T-cell (primary cell): ENCODE results near the gene RAPGEF4. TPM values are rescaled to one million over a fixed set of nuclear protein-coding genes. Genes with fewer than 3 reads are reported as not detected.

Experiments
- ATAC-seq, 4 experiments: fragments of 200-7000 bp in 3 of 4; fragments of 150-1000 bp in 1 of 4; cut with Tn5 transposase; replicated peaks in 1 of 4; 1 replicate in 3 of 4; 2 replicates in 1 of 4; pipeline ENCODE4 v1.10.0; 2021; ENCODE audit warnings: moderate library complexity in 3 of 4, mild to moderate bottlenecking in 2 of 4, moderate number of reproducible peaks in 1 of 4
- CTCF ChIA-PET, 2 donors: fragments of 300-600 bp; sonication (Branson Sonifier 250); formaldehyde crosslinking; loops; one replicate each; lab custom pipeline; 2022; ENCODE audit warnings: antibody characterized with exemption in 2 of 2; lab: Charles Lee
- POLR2A ChIA-PET, 2 donors: fragments of 300-600 bp; sonication (Branson Sonifier 250); formaldehyde crosslinking; loops; one replicate each; lab custom pipeline; 2022; ENCODE audit warnings: antibody characterized with exemption in 2 of 2; lab: Charles Lee
- DNase-seq, 35 experiments: peaks; one replicate each; pipeline versions ENCODE4 v3.0.0 to v3.0.0-alpha.2; 2013 to 2023
- H3K27ac ChIP-seq: one replicate; pipeline ENCODE4 v1.5.1; 2013; ENCODE audit warnings: low read length
- H3K27me3 ChIP-seq, 2 experiments: replicated peaks in 1 of 2; 1 replicate in 1 of 2; 2 replicates in 1 of 2; pipeline versions ENCODE4 v1.6.1 to v1.7.0; 2013; ENCODE audit warnings: low read length in 1 of 2, mixed read lengths in 1 of 2; ENCODE audit not compliant: control insufficient read depth in 2 of 2, insufficient read depth in 2 of 2; ENCODE audit errors: extremely low read depth in 1 of 2
- H3K36me3 ChIP-seq, 2 donors: 1 replicate in 1 of 2; 2 replicates in 1 of 2; pipeline versions ENCODE4 v1.6.1 to v1.7.0; 2013; ENCODE audit warnings: low read length in 1 of 2; ENCODE audit not compliant: control insufficient read depth in 2 of 2, insufficient read depth in 1 of 2; ENCODE audit errors: extremely low read depth in 1 of 2
- H3K4me1 ChIP-seq, 2 experiments: 1 replicate in 1 of 2; 2 replicates in 1 of 2; pipeline versions ENCODE4 v1.6.1 to v1.7.0; 2013; ENCODE audit warnings: low read length in 2 of 2, mixed read lengths in 1 of 2; ENCODE audit not compliant: insufficient read depth in 2 of 2, control insufficient read depth in 1 of 2; ENCODE audit errors: extremely low read depth in 1 of 2
- H3K4me3 ChIP-seq, 2 donors: 1 replicate in 1 of 2; 2 replicates in 1 of 2; pipeline versions ENCODE4 v1.5.1 to v1.7.0; 2013; ENCODE audit warnings: mild to moderate bottlenecking in 2 of 2, low read length in 1 of 2, moderate library complexity in 1 of 2; ENCODE audit not compliant: control insufficient read depth in 1 of 2; ENCODE audit errors: extremely low read depth in 1 of 2
- H3K9me3 ChIP-seq: 2 replicates; pipeline ENCODE4 v1.7.0; 2013
- H3K27ac Mint-ChIP-seq, 2 donors: one replicate each; pipeline ENCODE4 v1.8.0; 2020 to 2021; ENCODE audit warnings: mild to moderate bottlenecking in 2 of 2, mixed read lengths in 2 of 2
- H3K27me3 Mint-ChIP-seq, 2 donors: one replicate each; pipeline ENCODE4 v1.8.0; 2021 to 2022; ENCODE audit warnings: mixed read lengths in 2 of 2
- H3K36me3 Mint-ChIP-seq: one replicate; pipeline ENCODE4 v1.8.0; 2021; ENCODE audit warnings: mixed read lengths
- H3K4me1 Mint-ChIP-seq, 3 donors: one replicate each; pipeline ENCODE4 v1.8.0; 2020 to 2022; ENCODE audit warnings: mixed read lengths in 3 of 3, mild to moderate bottlenecking in 1 of 3
- H3K4me3 Mint-ChIP-seq, 3 donors: one replicate each; pipeline ENCODE4 v1.8.0; 2020 to 2022; ENCODE audit warnings: mild to moderate bottlenecking in 3 of 3, mixed read lengths in 3 of 3, moderate library complexity in 3 of 3
- H3K9me3 Mint-ChIP-seq, 3 donors: one replicate each; pipeline ENCODE4 v1.8.0; 2020 to 2022; ENCODE audit warnings: mixed read lengths in 3 of 3
- WGBS: methylation state at CpG from one replicate; pipeline ENCODE4 v1.1.5; 2013; ENCODE audit warnings: missing lambda C conversion rate; ENCODE audit not compliant: insufficient coverage; 5-methylcytosine and 5-hydroxymethylcytosine counted together
- total RNA-seq, 35 experiments: library from RNA in 6 of 35; stranded (reverse) in 6 of 35; fragments of 120-200 nt in 1 of 35; gene quantifications; one replicate each; pipeline versions ENCODE4 v1.2.1 to v1.2.4 and lab custom pipeline; 2013 to 2026

RAPGEF4 gene
- total RNA-seq, 5 donors from 2014 or later (not counting 1 experiment from before 2014, with no cell fraction given): 0.18 to 2.5 (median 0.38) TPM

- Mint-ChIP-seq H3K4me1 (peaks cover 5 to 18% (median 9%) of the 10 kb centered on the region in 3 donors), H3K36me3 (no peaks in the 10 kb centered on the region), H3K9me3 (no peaks in the 10 kb centered on the region), H3K27ac (no peak overlapping the region), H3K4me3 (no peak overlapping the region), H3K27me3 (peaks cover 4 to 22% of the 10 kb centered on the region in 2 donors)
- no peak overlapping the region for H3K27ac ChIP-seq
- no peaks in the 10 kb centered on the region for H3K9me3 ChIP-seq
- H3K27me3 ChIP-seq: no peaks in the 10 kb centered on the region
- ChIA-PET CTCF (interaction anchor here in 1 of 2 donors (0.6 kb wide), 1 partner anchor 1413 kb away, joined by 5 read pairs; no protein-coding TSS in a partner anchor), POLR2A (no interaction called here)
- DNase-seq (no peak), ATAC-seq (no peak)
- no CpG with 5 or more reads among the region's 2 CpGs for WGBS
- H3K36me3 ChIP-seq: no peaks in the 10 kb centered on the region
- H3K4me1 ChIP-seq: peaks cover 5 to 6% of the 10 kb centered on the region in 2 experiments
- no peak overlapping the region for H3K4me3 ChIP-seq
Measured at GRCh38 chr2:172928756-172929155, 193.1 kb downstream of the RAPGEF4 start.

- peaks cover 4 to 22% of the 10 kb centered on the region in 2 donors for H3K27me3 Mint-ChIP-seq
- no peaks in the 10 kb centered on the region for H3K36me3 Mint-ChIP-seq
- H3K4me3 Mint-ChIP-seq: no peak overlapping the region
- H3K4me1 Mint-ChIP-seq: peaks cover 5 to 18% (median 9%) of the 10 kb centered on the region in 3 donors
- WGBS: no CpG with 5 or more reads among the region's 2 CpGs
- ATAC-seq (no peak), DNase-seq (no peak)
- CTCF ChIA-PET: interaction anchor here in 1 of 2 donors (0.7 to 1.2 kb wide), 2 partner anchors 9 to 123 kb away, joined by 4 read pairs; no protein-coding TSS in a partner anchor
- Histone ChIP-seq H3K27ac (no peak overlapping the region), H3K9me3 (no peaks in the 10 kb centered on the region), H3K4me3 (no peak overlapping the region), H3K4me1 (peaks cover 5 to 6% of the 10 kb centered on the region in 2 experiments), H3K36me3 (no peaks in the 10 kb centered on the region), H3K27me3 (no peaks in the 10 kb centered on the region)
- no peak overlapping the region for H3K27ac Mint-ChIP-seq
- no peaks in the 10 kb centered on the region for H3K9me3 Mint-ChIP-seq
- POLR2A ChIA-PET: no interaction called here
Measured at GRCh38 chr2:172929644-172930043, 194.0 kb downstream of the RAPGEF4 start.

GRCh38 chr2:172930871-172931255 lies 195.2 kb downstream of the RAPGEF4 start:
- no peak overlapping the region for H3K27ac ChIP-seq
- Mint-ChIP-seq H3K27ac (no peak overlapping the region), H3K36me3 (no peaks in the 10 kb centered on the region), H3K4me1 (peaks cover 5 to 12% (median 9%) of the 10 kb centered on the region in 3 donors), H3K9me3 (no peaks in the 10 kb centered on the region), H3K27me3 (peaks cover 4 to 20% of the 10 kb centered on the region in 2 donors), H3K4me3 (no peak overlapping the region)
- no peaks in the 10 kb centered on the region for H3K27me3 ChIP-seq
- no peaks in the 10 kb centered on the region for H3K36me3 ChIP-seq
- DNase-seq (no peak), ATAC-seq (no peak)
- CTCF ChIA-PET: interaction anchor here (0.6 to 2.9 kb wide), 8 partner anchors 10 to 1516 kb away, joined by 3 to 21 read pairs (median 4); no protein-coding TSS in a partner anchor
- no CpG with 5 or more reads among the region's 7 CpGs for WGBS
- H3K4me3 ChIP-seq: no peak overlapping the region
- peaks cover 5 to 6% of the 10 kb centered on the region in 2 experiments for H3K4me1 ChIP-seq
- POLR2A ChIA-PET: no interaction called here
- H3K9me3 ChIP-seq: no peaks in the 10 kb centered on the region

GRCh38 chr2:172931256-172931894 lies 195.7 kb downstream of the RAPGEF4 start:
- H3K36me3 ChIP-seq: no peaks in the 10 kb centered on the region
- CTCF ChIA-PET: interaction anchor here (0.5 to 2.9 kb wide), 20 partner anchors 9 to 1516 kb away, joined by 3 to 21 read pairs (median 4); no protein-coding TSS in a partner anchor
- WGBS: 56% methylated on average over 1 of the region's 7 CpGs
- H3K4me1 Mint-ChIP-seq: peaks cover 5 to 12% (median 9%) of the 10 kb centered on the region in 3 donors
- POLR2A ChIA-PET: no interaction called here
- H3K27me3 ChIP-seq: no peaks in the 10 kb centered on the region
- no peak overlapping the region for H3K4me3 ChIP-seq
- no peaks in the 10 kb centered on the region for H3K36me3 Mint-ChIP-seq
- H3K9me3 ChIP-seq: no peaks in the 10 kb centered on the region
- no peaks in the 10 kb centered on the region for H3K9me3 Mint-ChIP-seq
- peaks cover 5 to 6% of the 10 kb centered on the region in 2 experiments for H3K4me1 ChIP-seq
- peak in 2 of 4 experiments; percentile 17 to 26 for ATAC-seq
- peaks cover 4 to 20% of the 10 kb centered on the region in 2 donors for H3K27me3 Mint-ChIP-seq
- peak overlapping the region in 1 of 3 donors; percentile 43 for H3K4me3 Mint-ChIP-seq
- no peak overlapping the region for H3K27ac Mint-ChIP-seq
- no peak for DNase-seq
- H3K27ac ChIP-seq: no peak overlapping the region

GRCh38 chr2:172931918-172932520 lies 196.4 kb downstream of the RAPGEF4 start:
- DNase-seq (peak; percentile 4 to 77 (median 50)), ATAC-seq (peak; percentile 36 to 45 (median 42))
- Mint-ChIP-seq H3K36me3 (no peaks in the 10 kb centered on the region), H3K4me1 (peaks cover 5 to 12% (median 9%) of the 10 kb centered on the region in 3 donors), H3K27me3 (peaks cover 4 to 20% of the 10 kb centered on the region in 2 donors), H3K27ac (no peak overlapping the region), H3K4me3 (peak overlapping the region in 1 of 3 donors; percentile 43), H3K9me3 (no peaks in the 10 kb centered on the region)
- H3K4me3 ChIP-seq: no peak overlapping the region
- no peaks in the 10 kb centered on the region for H3K9me3 ChIP-seq
- H3K4me1 ChIP-seq: peaks cover 5 to 6% of the 10 kb centered on the region in 2 experiments
- WGBS: no CpG with 5 or more reads among the region's 8 CpGs
- ChIA-PET POLR2A (no interaction called here), CTCF (interaction anchor here (0.5 to 2.9 kb wide), 21 partner anchors 8 to 1229 kb away, joined by 3 to 21 read pairs (median 4); no protein-coding TSS in a partner anchor)
- no peaks in the 10 kb centered on the region for H3K27me3 ChIP-seq
- H3K36me3 ChIP-seq: no peaks in the 10 kb centered on the region
- no peak overlapping the region for H3K27ac ChIP-seq

- no peak overlapping the region for H3K4me3 Mint-ChIP-seq
- no peaks in the 10 kb centered on the region for H3K36me3 Mint-ChIP-seq
- POLR2A ChIA-PET: no interaction called here
- Histone ChIP-seq H3K4me1 (peaks cover 5 to 10% of the 10 kb centered on the region in 2 experiments), H3K36me3 (no peaks in the 10 kb centered on the region), H3K27me3 (no peaks in the 10 kb centered on the region), H3K4me3 (no peak overlapping the region), H3K9me3 (peaks cover 2% of the 10 kb centered on the region), H3K27ac (no peak overlapping the region)
- 87% methylated on average over 3 of the region's 7 CpGs for WGBS
- H3K4me1 Mint-ChIP-seq: peaks cover 5 to 10% (median 5%) of the 10 kb centered on the region in 3 donors
- H3K27ac Mint-ChIP-seq: no peak overlapping the region
- H3K9me3 Mint-ChIP-seq: peaks cover 4 to 17% (median 6%) of the 10 kb centered on the region in 3 donors
- CTCF ChIA-PET: no interaction called here
- peaks cover 4 to 10% of the 10 kb centered on the region in 2 donors for H3K27me3 Mint-ChIP-seq
- ATAC-seq (no peak), DNase-seq (no peak)
Measured at GRCh38 chr2:172937884-172938712, 202.5 kb downstream of the RAPGEF4 start.
